Upper lobe of left lung (tissue), 4 donors: ENCODE results near the gene PARD3B.

Experiments used
- CTCF ChIP-seq, 6 experiments: fragments of 450-650 bp in 4 of 6; fragments of 200-600 bp in 2 of 6; sonication (generic) in 2 of 6; IDR thresholded peaks; one replicate each; pipeline ENCODE4 v1.5.1; 2016 to 2019; ENCODE audit warnings: antibody characterized with exemption in 6 of 6
- POLR2AphosphoS5 ChIP-seq, 2 donors: sonication (generic); formaldehyde crosslinking; IDR thresholded peaks; one replicate each; pipeline ENCODE4 v1.5.1; 2017; ENCODE audit warnings: antibody characterized with exemption in 2 of 2

DNA sequence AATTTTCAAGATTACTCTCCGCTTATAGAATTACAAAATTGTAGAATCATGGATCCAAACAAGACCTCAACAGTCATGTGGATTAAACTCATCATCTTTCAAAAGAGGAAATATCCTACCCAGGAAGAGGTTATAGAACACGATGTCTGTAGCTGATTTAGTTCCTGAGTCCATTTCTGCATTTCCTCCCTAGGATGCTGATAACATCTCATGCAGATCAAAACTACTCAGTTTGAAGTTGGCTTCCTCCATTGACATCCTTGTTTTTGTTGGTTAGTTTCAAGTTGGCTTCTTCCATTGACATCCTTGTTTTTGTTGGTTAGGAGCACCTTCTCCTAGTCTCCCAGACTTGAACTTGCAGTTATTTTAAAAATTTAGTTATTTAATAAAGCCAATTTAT is 147.5 kb downstream of the PARD3B start:
- TF ChIP-seq POLR2AphosphoS5 (IDR thresholded peaks at IDR 0.05) = no peak
- TF ChIP-seq CTCF (IDR thresholded peaks at IDR 0.05) = no peak
